Astrocyte of the spinal cord (primary cell): ENCODE measurements around the gene SELENOF.
A peak's percentile ranks its signal among the peaks of the same experiment; 100 is the strongest.

Experiments
- DNase-seq: peaks from one replicate; pipeline ENCODE4 v3.0.0; 2011; ENCODE audit warnings: low read depth, low spot score
- H3K4me3 ChIP-seq: 2 replicates; pipeline ENCODE4 v1.5.1; 2011; ENCODE audit warnings: low read depth, mild to moderate bottlenecking, low read length, moderate library complexity
- in situ Hi-C: cut with HindIII; loops from 2 replicates; pipeline ENCODE4 v1.10.0; 2017; ENCODE audit warnings: low sequenced_read_pairs
- TF ChIP-seq, protein P1 (sequence below): IDR thresholded peaks from 2 replicates; pipeline ENCODE4 v1.5.1; 2012; ENCODE audit warnings: low read depth, mild to moderate bottlenecking, low read length, inconsistent platforms

SELENOF gene

DNA sequence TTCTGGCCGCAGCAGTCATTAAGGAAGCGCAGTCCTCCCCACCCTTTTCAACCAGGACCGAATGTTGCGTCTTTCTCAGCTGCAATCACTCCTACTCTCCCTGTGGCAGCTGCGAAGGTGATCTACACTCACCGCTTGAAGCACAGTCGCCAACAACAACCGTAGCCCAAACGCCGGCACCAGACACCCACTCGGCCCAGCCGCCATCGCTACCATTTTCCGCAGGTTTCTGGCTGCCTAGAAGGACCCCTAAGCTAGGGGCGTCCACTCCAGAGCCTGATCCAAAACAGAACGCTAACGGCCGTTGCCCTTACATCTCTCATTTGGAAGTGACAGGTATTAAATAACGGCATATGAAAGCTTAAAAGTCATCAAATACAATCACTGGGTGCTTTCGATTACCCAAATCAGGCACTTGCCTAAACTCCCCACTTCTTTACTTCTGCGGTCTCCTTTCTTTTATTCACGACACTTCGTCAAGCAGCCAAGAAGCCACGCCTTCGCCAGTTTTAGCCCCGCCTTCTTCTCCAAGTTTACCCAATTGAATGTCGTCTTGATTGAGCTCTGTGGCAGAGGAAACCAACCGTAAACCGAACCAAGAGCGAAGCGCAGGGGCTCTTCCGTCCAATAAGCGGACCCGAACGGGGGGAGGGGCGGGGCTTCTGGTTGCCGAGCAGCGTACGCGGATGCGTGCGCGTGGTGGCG is at the start of gene SELENOF:
Gene SELENOF (minus strand): TSS at position 231 of the 705 bp plus-strand sequence. CDS start 15 bp downstream, at position 216.
- peak within 1 kb of the TSS; percentile 95 for H3K4me3 ChIP-seq
- peak; percentile 100 for DNase-seq
- TF ChIP-seq, protein P1, sequence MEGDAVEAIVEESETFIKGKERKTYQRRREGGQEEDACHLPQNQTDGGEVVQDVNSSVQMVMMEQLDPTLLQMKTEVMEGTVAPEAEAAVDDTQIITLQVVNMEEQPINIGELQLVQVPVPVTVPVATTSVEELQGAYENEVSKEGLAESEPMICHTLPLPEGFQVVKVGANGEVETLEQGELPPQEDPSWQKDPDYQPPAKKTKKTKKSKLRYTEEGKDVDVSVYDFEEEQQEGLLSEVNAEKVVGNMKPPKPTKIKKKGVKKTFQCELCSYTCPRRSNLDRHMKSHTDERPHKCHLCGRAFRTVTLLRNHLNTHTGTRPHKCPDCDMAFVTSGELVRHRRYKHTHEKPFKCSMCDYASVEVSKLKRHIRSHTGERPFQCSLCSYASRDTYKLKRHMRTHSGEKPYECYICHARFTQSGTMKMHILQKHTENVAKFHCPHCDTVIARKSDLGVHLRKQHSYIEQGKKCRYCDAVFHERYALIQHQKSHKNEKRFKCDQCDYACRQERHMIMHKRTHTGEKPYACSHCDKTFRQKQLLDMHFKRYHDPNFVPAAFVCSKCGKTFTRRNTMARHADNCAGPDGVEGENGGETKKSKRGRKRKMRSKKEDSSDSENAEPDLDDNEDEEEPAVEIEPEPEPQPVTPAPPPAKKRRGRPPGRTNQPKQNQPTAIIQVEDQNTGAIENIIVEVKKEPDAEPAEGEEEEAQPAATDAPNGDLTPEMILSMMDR, result no peak
- in situ Hi-C loops, result loop anchor here (10.0 kb wide), 1 partner anchor 49 kb away; no protein-coding TSS in a partner anchor

DNA sequence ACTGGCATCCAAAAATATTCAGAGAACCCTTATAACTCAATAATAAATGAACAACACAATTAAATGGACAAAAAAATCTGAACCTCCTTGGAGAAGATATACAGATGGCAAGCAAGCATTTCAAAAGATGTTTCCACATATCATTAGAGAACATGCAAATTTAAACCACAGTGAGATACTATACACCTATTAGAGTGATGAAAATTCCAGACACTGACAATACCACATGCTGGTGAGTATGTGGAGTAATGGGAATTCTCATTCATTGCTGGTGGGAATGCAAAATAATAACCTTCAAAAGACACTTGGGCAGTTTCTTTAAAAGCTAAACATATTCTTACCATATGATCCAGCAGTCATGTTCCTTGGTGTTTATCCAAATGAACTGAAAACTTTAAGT is 46.6 kb upstream of the SELENOF start:
- TF ChIP-seq, protein P1, result no peak
- DNase-seq, result no peak
- in situ Hi-C loops, result no loop called here

DNA sequence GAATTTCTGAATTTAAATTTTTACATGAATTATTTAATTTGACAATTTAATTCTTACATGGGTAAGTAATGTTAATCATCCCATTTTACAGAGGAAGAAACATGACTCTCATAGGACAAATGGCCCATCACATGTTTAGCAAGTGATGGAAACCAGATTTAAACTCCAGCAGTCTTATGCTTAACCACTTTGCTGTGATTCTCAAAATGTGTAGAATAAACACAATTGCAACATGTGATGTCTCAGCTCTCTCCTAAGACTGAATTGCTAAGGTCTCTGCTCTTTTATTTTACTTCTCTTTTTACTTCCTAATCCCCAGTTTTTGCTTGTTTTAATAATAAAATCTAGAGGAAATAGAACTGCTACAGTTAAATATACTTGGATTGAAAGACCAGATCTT is 43.3 kb upstream of the SELENOF start:
- no peak overlapping the region for H3K4me3 ChIP-seq
- TF ChIP-seq, protein P1, result no peak
- no peak for DNase-seq
- in situ Hi-C loops, result no loop called here

More for the DNA sequence above, 46.6 kb upstream of the SELENOF start:
- H3K4me3 ChIP-seq, result no peak overlapping the region

DNA sequence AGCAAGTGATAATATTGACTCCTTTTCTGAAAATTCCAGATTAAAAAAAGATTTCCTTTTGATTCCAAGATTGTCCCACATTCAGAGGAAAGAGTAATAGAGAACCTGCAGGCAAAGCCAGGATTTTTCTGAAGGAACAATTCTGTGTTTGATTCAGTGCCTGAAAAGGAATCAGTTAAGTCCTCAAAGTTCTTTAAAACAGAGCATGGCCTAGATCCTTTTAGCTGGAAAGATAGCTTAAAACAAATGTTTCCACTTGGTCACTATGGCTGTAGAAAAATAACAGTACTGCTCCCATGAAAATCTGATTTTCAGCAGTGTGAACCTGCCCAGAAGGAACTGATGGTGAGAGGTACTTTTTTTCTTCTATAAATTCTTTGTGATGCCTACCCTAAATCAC is 42.3 kb upstream of the SELENOF start:
- DNase-seq, result no peak
- in situ Hi-C loops, result no loop called here
- H3K4me3 ChIP-seq, result no peak overlapping the region
- TF ChIP-seq, protein P1, result no peak

DNA sequence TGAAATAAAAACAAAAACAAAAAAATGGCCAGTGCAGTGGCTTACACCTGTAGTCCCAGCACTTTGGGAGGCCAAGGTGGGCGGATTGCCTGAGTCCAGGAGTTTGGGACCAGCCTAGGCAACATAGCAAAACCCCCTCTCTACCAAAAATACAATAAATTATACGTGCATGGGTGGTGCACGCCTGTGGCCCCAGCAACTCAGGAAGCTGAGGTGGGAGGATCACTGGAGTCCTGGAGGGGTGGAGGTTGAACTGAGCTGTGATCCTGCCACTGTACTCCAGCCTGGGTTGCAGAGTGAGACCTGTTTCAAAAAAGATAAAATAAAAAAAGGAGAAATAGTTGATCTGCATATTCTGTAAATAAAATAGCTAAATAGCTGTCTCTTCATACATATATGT is 41.8 kb upstream of the SELENOF start:
- H3K4me3 ChIP-seq, result no peak overlapping the region
- TF ChIP-seq, protein P1, result no peak
- no peak for DNase-seq
- in situ Hi-C loops, result no loop called here

DNA sequence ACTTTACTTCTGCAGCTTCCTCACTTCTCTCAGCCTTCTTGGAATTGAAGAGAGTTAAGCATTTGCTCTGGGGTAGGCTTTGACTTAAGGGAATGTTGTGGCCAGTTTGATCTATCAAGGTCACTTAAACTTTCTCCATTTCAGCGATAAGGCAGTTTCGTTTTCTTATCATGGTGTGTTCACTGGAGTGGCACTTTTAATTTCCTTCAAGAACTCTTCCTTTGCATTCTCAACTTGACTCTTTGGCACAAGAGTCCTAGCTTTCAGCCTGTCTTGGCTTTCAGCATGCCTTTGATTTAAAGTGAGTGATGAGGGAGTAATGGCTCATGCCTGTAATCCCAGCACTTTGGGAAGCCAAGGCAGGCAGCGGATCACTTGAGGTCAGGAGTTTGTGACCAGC is 39.2 kb upstream of the SELENOF start:
- TF ChIP-seq, protein P1, result no peak
- in situ Hi-C loops, result no loop called here
- H3K4me3 ChIP-seq, result no peak overlapping the region
- no peak for DNase-seq
